HG03457 (cell line): Measurements from ENCODE around the gene PLK2.

Experiments used
- ATAC-seq: cut with Tn5 transposase; IDR thresholded peaks from one replicate; pipeline ENCODE4 v1.9.1; 2021; ENCODE audit warnings: moderate number of reproducible peaks; ENCODE audit not compliant: unreplicated experiment

Gene PLK2

DNA sequence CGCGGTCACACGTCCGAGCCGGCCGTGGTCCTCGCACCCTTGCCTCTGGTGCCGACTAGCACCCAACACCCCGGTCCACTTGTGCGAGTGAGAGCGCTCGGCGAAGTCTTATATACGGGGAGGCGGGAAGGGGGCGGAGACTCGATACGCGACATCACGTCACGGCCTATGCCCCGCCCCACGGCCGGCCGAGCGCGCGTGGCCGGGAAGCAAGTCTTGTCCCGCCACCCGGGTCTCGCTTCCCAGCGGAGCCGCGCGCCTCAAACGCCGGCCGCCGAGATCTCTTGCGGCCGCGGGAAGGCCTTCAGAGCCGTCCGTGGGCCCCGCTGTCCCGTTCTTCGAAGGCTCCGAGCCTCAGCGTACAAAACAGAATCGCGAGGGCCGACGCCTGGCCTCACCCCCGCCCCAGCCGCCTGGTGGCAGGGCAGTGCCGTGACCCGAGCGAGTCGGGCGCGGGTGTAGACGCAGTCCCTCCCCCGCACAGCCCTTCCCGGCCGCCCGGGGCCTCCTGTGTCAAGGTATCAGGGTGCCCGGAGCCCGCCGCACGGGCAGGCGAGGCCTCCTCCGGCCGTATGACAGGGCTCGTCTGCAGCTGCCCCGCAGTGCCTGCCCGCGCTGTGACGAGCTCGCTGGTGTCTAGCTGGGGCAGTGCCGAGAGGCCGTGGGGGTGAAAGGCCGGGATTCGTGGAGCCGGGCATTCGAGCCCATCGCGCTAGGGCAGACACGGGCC is at the start of gene PLK2:
Gene PLK2 (minus strand): TSS at position 85 of the 730 bp plus-strand sequence. CDS start 127 bp downstream, outside the sequence.
- peak; percentile 62 for ATAC-seq

DNA sequence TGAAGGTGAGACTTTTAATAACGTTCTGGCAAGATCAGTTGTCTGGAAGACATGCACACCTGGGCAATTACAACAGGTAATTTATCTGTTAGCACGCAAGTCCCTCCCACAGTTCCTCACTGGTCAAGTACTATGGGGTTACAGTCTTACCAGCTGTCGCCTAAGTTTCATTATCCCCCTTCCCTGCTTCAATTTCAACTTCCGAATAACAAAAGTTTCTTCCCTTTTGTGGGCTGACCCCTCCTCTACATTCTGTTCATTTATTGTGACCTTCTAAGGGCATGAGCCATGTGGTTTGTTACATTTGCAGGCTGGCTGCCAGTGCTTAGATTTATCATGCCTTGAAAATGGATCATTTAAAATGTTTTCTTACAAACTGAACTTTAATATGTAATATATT is 47.8 kb upstream of the PLK2 start:
- ATAC-seq, result no peak

DNA sequence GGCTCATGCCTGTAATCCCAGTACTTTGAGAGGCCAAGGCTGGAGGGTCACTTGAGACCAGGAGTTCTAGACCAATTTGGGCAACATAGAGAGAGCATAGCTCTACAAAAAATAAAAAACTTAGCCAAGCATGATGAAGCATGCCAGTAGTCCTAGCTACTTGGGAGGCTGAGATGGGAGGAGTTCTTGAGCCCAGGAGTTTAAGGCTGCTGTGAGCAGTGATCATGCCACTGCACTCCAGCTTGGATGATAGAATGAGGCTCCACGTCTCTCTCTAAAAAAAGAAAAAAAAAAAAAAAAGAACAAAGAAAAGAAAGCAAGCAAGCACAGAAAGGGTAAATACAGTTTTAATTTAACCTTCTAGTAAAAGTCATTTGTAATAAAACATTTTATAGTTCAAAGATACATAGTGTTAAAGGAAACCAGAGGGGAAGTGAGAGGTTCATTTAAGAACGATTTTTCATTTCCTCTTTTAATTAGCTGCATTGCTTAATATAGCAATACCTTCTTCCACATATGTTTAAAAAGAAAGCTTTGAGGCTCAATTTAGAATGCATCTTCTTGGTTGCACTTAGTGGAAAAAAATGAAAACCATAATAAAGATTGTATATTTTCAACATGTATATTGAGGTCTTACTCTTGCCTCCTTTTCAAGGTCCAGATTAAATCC is 46.2 kb upstream of the PLK2 start:
- peak; percentile 75 for ATAC-seq

DNA sequence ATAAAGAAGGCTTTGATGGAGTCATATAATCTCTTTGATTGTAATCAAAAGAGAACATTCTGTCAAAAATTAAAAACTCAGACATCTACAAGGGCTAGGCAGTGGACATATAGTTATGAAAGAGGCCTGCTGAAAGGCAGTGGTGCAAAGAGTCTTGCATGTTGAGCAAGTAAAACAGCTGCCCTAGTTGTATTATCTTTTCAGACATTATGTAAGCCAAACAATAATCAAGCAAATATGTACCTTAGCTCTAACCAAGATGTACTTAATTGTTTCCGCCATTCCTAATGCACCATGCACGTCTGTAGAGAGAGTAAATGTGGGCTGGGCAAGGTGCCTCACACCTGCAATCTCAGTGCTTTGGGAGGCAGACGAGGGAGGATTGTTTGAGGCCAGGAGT is 45.6 kb upstream of the PLK2 start:
- no peak for ATAC-seq

DNA sequence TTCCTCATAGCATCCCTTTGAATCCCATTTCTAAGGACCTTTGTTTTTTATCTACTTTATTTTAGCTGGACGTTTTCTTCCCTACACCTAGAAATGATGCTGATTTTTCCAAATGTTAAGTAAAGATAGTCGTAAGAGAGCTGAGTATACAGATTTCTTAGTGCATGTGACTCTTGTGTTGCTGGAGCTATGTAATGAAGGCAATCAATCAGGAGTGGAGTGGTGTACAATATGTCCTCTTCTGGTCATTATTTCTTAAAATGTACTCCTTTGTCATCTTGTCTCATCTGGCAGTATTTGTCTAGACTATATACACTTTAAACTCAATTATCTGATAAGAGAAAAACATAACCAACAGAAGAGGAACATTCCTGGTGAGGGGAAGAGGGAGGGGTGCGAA is 44.9 kb upstream of the PLK2 start:
- ATAC-seq, result no peak

DNA sequence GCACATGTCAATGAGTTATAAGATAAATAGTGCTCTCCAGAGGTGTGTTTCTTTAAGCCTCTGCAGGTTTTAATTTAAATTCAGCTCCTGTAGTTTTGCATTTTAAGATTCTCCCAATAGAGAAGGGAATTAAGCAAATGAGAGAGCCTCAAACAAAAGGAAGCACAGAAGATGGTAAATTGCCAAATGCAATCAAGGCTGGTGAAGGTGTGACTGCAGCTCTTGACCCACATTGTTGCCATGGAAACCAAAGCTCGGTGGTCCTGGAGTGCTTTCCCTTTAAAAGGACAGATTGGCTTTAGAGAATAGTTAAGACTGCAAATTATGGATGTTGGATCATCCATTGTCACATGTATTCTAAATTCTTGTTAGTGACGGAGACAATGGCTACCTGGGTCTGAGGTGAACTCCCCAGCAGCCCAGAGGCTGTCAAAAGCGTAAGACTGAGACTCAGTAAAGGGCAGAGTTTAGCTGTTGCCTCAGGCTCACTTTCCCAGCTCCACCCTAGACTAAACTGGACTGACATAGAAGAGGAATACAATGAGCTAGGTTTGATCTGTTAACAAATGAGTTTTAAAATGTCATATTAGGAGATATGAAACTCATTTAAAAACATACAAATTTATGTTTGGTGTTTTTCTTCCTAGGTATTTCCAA is 43.6 kb upstream of the PLK2 start:
- ATAC-seq, result no peak

DNA sequence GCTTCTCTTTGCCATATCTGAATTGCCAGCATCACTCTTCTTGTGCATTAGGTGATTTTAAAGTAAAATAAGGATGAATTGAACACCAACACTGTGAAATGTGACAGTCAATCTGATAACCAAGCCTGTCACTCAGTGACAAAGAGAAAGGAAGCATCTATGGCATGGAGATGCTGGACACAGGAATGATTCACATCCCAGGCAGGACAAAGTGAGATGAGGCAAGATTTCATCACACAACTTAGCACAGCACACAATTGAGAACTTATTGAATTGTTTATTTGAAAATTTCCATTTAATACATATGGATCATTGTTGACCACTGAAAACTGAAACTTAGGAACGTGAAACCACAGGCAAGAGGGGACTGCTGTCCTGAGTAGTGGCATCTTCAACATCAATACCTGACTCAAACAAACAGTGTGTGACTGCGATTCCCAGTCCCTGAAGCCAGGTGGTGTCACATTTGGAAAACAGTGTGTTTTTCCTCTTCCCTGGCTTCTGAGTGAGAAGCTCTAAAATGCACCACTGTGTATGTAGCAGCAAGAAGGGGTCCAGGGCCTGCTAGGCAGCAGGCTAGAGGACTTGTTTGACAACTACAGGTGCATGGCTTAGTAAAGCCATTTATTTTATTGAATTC is 42.0 kb upstream of the PLK2 start:
- ATAC-seq, result no peak

DNA sequence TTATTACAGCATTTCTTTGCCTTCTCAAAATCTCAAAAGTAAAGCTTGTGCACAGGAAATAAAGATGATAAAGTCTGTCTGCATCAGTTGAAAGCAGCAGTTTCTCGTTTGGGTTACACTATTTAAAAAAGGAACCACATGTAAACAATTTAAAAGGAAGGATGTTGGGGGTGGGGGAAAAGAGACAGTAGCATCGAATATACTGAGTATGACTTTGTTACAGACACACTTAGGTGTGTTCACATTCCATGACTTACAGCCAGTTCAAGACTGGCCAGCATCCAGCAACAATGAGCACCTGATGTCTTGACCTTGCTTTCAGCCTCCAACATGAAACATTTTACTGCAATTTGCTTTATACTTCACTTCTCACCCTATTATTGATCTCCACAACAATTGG is 40.1 kb upstream of the PLK2 start:
- ATAC-seq, result no peak

DNA sequence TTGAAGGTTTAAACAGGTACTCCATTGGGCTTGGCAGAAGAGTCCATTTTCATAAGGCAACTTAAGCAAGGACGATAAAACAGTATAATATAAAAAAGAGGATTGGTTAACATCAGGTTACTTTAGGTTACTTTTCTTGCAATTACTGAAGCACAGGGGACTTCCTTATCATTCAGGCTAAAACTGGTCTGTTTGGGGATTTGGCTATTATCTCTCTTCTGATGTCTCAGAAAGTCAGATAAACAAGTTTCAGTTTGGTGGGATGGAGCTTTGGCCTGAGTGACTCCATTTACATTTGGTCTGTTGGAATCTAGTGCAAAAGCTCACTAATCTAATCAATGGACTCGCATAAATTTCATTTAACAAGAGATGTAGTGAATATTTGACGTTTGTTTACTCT is 39.3 kb upstream of the PLK2 start:
- no peak for ATAC-seq

DNA sequence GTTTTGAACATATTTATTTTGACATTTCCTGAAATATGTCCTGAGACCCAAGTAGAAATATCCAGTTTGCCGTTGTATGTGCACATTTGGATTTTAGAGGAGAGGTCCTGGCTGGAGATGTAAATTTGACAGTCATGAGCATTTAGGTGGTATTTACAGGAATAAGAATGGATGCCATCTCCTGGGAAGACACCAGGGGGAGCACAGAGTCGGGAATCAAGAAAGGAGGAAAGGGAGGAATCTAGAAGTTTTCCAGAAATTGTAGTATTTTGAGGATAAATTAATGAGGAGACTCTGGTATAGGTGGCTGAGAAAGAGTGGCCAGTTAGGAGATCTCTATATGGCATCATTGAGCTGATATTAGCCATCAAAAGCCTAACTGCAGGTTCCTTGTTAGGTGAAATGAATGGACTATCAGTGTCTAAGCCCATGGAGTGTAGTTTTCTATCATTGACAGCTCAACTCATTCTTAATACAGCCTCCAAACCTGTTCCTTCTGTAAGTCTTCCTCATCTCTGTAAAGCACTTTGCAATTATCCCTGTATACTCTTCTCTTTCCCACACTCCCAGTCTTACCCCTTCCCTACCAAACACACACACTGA is 38.6 kb upstream of the PLK2 start:
- ATAC-seq, result no peak

DNA sequence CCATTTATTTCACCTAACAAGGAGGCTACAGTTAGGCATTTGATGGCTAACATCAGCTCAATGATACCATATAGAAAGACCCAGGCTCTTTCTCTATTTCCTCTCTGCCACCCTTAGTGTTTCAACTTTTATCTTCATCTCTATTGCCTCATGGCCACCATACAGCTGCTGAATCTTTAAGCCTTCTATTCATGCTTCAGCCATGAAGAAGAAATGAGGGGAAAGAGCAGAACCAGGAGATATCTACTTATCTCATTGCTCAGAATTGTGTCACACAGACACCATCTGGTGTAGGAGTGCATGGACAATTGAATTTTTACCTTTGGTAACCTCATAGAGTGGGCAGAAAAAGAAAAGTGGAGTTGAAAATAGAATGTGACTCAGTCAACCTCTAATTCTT is 38.0 kb upstream of the PLK2 start:
- ATAC-seq, result no peak

DNA sequence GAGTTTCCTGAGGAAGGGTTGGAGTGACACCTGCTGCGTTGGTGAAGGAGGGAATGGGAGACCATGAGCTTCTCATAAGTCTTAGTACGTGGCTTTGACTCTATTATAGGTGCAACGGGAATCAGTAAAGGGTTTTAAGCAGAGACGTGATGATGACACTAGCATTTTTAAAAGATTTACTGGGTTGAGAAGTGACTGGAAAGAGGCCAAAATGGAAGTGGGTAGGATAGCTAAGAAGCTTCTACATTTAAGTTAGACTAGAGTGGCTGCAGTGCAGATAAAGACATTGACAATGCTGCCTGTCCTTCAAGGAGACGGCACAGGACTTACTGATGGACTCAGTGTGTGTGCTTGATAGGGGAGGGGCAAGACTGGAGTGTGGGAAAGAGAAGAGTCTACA is 37.5 kb upstream of the PLK2 start:
- no peak for ATAC-seq

DNA sequence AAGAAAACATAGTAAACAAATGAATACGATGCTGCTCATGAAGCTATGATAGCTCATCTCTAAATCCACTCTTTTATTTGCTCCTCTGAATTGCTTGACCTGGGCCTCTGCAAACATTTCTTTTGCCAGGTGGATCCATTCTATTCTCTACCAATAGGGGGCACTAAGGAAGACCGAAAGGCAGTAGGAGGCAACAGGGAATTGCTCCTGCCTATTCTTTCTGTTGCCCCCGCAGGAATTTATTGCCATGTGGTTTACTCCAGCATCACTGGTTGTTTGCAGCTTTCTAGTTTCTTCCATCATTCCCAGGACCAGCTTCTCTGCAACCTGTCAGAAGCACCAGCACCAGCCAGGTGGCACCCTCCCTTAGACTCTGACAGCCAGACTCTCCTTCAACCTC is 36.6 kb upstream of the PLK2 start:
- no peak for ATAC-seq

DNA sequence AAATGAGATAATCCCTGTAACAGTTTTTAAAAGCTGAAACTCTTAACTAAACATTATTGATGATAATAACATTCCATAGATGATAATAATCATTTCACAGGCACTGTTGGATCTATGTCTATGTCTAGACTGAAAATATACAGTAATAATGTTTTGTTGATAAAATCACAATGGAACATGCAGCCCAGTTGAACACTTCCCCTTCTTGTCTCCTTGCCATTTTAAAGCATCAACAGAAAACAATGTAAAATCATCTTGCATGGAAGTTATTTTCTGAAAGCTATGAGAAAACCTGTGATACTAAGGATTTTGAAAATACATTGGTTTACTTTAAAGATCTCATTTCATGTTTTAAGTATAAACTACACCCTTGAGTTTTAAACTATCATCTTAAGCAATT is 33.3 kb upstream of the PLK2 start:
- ATAC-seq, result no peak

DNA sequence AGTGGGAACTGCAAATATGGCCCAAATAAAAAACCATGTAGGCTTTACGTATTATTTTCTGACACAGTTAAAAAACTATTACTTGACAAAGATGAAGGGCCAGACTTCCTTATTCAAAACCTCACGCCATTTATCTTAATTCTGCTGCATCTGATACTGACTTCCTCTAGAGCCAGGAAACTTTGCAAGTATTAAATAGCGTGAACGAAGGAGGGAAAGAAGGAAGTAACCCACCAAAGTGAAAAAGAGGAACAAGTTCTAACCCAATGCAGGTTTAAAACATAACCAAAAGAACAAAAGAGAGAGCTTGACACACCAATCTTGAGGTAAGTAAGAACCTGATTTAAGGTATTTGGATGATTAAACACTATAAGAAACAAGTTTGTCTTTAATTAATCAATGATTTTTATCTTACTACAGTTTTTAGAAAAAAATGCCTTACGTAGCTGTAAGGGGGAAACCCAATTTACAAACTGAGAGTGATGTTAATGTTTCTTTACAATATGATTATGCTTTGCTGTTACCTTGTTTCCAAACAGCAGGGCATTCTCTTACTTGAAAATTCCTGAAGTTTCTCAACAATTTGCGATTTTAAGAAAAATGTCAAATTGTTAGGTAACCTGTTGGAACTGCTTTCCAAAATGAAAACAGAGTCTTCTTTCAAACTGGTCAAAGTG is 31.5 kb upstream of the PLK2 start, which contains the start of gene GAPT:
Gene GAPT (plus strand): TSS at position 220 of the 677 bp plus-strand sequence. CDS start 3,102 bp downstream, outside the sequence.
- peak; percentile 75 for ATAC-seq

DNA sequence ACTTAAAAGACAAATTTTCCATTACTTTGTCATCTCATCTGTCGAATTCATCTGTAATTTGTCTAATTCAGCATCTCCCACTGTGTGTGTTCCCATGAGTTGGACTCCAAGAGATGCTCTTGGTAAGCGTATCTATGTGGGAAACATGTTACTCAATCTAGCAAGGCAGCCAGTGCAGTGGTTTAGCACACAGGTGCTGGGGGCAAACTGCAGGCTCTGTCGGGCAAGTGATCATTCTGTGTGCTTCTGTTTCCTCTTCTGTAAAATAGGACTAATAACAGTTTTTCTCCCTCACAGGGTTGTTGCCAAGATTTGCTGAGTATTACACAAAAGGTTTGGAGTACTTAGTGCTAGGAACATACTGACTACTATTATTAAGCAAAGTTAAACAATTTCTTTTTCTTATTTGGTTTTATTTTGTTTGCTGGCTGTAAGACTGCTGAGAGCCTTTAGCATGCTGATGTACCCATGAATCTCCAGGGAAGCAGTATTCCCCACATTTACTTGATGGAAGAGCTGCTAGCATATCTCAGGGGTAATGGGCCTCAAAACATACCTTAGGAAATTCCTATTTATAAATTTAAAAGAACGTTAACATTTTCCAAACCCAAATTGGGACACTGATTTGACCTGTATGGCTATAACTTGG is 30.6 kb upstream of the PLK2 start:
- no peak for ATAC-seq

DNA sequence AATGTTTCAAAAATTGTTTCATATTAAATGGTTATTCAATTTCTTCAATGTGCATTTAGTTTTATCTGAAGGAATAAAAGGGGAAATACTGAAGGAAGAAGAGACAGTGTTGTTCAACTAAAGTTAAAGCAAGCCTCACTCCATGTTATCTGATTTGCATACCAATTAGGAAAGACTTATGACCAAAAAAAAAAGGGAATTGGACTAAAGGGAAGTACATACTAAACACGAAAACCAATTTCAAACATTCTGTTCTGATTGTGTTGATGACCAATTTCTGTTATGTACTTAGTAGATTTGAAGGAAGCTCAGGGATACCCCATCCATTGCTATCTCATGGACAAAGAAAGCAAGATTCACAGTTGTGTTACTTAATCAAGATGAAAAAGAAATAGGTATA is 26.4 kb upstream of the PLK2 start:
- no peak for ATAC-seq

DNA sequence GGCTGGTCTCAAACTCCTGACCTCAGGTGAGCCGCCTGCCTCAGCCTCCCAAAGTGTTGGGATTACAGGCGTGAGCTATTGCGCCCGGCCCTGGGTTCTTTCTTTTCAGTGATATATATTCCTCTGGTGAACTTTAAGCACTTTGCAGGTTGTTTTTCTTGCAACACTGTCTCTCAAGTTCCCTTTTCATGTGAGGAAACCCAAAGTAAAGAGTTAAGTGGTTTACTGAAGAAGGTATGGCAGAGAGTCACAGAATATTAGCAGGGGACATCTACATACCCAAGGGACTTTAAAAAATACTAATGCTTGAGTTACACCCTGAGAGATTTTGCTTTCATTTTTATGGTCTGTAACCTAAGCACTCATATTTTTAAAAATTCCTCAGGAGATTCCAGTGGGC is 24.6 kb upstream of the PLK2 start:
- no peak for ATAC-seq

DNA sequence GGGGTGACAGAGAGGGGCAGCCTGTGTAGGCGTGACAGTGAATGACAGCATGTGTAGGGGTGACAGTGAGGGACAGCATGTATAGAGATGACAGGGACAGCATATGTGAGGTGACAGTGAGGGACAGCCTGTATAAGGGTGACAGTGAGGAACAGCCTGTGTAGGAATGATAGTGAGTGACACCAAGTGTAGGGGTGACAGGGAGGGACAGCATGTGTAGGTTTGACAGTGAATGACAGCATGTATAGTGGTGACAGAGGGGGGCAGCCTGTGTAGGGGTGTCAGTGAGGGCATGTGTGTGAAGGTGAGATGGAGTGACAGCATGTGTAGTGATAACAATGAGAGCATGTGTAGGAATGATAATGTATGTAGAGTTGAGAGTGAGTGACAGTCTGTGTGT is 22.6 kb upstream of the PLK2 start:
- no peak for ATAC-seq

DNA sequence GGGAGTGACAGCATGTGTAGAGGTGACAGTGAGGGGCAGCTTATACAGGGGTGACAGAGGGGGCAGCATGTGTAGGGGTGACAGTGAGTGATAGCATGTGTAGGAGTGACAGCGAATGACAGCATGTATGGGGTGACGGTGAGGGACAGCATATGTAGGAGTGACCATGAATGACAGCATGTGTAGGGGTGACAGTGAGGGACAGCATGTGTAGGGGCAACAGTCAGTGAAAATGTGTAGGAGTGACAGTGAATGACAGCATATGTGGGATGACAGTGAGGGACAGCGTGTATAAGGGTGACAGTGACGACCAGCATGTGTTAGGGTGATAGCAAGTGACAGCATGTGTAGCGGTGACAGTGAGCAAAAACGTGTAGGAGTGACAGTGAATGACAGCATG is 21.9 kb upstream of the PLK2 start:
- no peak for ATAC-seq
